GM12874 (cell line): Measurements from ENCODE around the gene SPHKAP.
A peak's percentile ranks its signal among the peaks of the same experiment; 100 is the strongest.

ENCODE experiments used
- TF ChIP-seq, protein P1 (sequence below): IDR thresholded peaks from 2 replicates; pipeline ENCODE4 v1.5.1; 2011; ENCODE audit warnings: low read depth, mild to moderate bottlenecking, control low read depth, low read length, moderate library complexity; ENCODE audit not compliant: insufficient read depth

The SPHKAP gene

DNA sequence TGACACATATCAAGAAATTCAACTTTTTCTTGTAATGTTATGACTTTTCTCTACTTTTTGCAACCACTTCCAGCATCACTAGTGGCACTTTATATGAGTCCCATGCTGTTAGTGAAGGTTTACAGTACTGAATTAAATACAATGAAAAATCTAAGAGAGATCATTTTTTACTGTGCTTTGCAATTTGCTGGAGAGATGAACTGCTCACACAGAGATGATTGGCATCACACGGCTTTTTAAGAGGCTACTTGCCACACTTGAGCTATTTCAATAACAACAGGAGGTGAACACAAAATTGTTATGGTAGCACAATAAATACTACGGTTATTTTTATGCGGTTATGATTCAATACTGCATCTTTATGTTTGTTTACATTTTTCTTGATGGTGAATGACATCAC lies 221.2 kb downstream of the SPHKAP start:
- TF ChIP-seq, protein P1, sequence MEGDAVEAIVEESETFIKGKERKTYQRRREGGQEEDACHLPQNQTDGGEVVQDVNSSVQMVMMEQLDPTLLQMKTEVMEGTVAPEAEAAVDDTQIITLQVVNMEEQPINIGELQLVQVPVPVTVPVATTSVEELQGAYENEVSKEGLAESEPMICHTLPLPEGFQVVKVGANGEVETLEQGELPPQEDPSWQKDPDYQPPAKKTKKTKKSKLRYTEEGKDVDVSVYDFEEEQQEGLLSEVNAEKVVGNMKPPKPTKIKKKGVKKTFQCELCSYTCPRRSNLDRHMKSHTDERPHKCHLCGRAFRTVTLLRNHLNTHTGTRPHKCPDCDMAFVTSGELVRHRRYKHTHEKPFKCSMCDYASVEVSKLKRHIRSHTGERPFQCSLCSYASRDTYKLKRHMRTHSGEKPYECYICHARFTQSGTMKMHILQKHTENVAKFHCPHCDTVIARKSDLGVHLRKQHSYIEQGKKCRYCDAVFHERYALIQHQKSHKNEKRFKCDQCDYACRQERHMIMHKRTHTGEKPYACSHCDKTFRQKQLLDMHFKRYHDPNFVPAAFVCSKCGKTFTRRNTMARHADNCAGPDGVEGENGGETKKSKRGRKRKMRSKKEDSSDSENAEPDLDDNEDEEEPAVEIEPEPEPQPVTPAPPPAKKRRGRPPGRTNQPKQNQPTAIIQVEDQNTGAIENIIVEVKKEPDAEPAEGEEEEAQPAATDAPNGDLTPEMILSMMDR, result no peak

DNA sequence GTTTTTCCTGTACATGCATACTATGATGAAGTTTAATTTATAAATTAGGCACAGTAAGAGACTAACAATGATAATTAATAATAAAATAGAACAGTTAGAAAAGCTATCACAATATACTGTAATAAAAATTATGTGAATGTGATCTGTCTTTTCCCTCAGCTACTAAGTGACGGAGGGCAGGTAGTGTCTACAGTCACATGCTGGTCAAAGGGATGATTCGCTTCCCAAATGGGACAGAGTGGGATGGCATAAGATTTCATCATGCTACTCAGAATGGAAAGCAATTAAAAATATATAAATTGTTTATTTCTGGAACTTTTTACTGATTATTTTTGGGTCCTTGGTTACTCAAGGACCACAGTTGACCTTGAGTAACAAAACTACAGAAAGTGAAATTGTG lies 238.5 kb downstream of the SPHKAP start:
- TF ChIP-seq, protein P1, result no peak

DNA sequence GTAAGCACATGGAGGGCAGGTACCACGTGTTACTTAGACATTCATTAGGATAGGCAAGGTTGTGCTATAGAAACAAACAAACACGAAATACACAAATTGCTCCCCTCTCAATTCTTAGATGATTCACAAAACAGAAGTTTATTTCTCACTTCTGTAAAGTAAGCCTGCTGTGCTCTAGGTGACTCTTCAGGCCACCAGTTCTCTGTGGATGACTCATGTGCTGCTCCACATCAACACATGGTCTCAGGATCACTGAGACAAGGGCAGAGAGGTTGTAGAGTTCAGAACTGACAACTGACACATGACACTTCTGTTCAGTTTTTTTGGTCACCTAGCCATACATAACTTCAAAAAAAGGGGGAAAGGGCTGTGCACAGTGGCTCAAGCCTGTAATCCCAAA lies 239.5 kb downstream of the SPHKAP start:
- TF ChIP-seq, protein P1, result no peak

DNA sequence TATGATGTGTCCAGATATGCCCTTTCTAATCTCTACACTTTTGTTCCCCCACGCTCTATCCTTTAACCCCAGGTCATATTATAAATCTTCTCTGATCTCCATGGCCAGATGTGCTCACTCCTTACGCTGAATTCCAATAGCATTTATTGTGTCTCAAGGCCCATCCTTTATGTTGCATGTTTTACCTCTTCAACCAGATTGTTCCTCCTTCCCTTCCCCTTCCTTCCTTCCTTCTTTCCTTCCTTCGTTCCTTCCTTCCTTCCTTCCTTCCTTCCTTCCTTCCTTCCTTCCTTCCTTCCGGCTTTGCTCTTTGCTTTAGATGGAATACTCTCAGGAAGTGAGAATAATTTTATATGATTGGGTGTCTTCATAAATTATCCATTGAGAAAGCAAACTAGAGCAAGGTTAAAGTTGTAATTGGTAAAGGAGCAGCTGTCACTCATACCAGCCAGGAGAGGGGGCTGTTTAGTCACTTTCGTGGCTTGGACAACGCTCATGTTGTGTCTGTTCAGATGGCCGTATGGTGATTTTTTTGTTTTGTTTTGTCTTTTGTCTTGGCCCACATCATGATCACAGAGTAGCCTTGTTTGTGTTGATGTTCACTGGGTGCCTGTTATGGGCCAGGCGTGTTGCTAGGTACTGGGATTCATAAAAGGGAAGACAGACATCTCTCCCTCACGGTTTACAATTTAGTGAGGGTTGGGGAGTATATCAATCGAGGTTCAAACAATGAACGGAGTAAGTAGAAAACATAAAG lies 242.0 kb downstream of the SPHKAP start:
- TF ChIP-seq, protein P1, result peak; percentile 71

DNA sequence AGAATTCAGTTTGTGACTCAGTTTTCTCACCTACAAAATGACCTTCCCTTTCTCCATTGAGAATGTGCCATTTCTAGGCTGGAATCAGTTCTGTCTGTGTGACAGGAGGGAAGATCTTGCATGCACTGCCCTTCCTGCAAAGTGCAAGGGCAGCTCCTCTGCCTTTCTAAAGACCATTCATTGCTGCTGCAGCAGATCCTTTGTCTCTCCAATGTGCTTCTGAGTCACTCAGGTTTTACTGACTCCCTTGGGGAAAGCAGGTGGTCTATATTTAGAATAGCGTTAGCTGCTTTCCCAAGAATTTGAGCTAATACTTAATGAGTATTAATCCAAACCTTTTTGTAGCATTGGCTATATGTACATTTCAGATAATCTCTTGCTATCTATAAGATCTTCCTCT lies 247.6 kb downstream of the SPHKAP start:
- TF ChIP-seq, protein P1, result no peak

DNA sequence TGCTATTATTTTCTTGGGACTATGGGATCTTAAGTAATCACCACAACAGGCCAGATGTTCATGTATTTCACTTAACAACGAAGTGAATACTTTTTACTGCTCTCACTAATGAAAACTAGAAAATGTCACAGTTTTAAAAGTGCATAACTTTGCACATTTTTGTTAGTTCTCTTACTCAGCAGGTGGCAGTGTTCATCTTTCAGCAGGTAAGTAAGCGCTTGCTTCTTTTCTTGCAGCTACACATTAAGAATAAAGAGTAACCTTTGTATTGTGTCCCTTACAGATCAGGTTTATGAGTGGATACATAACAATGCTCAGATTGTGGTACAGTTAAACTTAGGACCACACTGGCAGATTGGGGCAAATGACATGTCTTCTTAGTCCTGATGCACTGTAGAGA lies 249.1 kb downstream of the SPHKAP start:
- TF ChIP-seq, protein P1, result no peak

DNA sequence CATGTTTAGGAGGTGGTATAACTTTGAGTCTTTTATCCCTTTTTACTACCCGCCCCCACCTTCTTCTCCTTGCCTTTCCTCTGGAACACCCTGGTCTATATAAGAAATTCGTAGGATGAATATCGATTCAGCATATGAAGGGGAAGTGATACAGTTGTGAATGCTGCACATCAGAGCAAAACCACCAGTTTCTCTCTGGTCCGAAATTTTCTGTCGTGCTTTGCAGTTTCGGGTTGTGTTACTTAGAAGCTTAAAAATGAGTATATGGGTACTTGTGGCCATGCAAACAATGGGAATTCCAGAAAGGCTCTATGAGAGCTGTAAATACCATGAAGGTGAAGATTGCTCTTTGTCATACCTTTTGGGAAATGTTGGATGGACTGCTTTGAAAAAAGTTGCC lies 249.5 kb downstream of the SPHKAP start:
- TF ChIP-seq, protein P1, result no peak
